Measurements from ENCODE around the gene LRRC71. TPM values are rescaled to one million over a fixed set of nuclear protein-coding genes. Genes with fewer than 3 reads are reported as not detected.

LRRC71 gene
- total and polyA plus RNA-seq, 2 donors (not counting 1 experiment from before 2014, with no cell fraction given): not detected

DNA sequence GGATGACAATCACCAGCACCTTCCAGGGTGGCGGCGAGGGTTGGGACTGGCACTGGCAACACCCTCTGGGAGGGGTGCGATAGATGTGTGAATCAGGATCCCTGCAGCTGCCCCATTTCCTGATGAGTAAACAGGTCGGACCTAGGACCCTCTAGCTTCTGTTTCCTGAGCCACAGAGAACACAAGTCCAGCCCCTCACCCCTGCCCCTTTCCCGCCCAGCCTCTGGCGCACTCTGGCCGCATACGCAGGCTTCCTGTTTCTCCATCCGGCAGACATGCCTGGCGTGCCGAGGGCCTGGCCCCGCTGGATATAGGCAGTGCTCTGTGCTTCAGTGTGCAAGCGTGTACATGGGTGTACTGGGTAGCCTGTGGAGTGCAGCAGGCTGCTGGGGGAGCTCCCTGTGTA lies 22.3 kb upstream of the LRRC71 start:
- Histone ChIP-seq H2AFZ (ENCODE audit: insufficient read depth, low read depth, low read length, poor library complexity, severe bottlenecking) (no peak overlapping the region), H3K4me3 (ENCODE audit: control extremely low read depth in 1 of 5, extremely low read depth in 1 of 5, insufficient read depth in 1 of 5, low read depth in 2 of 5, low read length in 4 of 5) (no peak overlapping the region), H3K27me3 (replicated peaks in 1 of 4; ENCODE audit: control extremely low read depth in 1 of 4, control insufficient read depth in 3 of 4, insufficient read depth in 4 of 4, low read length in 3 of 4) (peaks cover 0 to 51% (median 11%) of the 10 kb centered on the region in 4 experiments), H3K27ac (ENCODE audit: low read length in 2 of 2) (no peak overlapping the region), H3K36me3 (replicated peaks in 1 of 2; ENCODE audit: control extremely low read depth in 1 of 2, control insufficient read depth in 1 of 2, extremely low read depth in 1 of 2, insufficient read depth in 2 of 2, low read length in 1 of 2) (no peaks in the 10 kb centered on the region), H3K4me1 (ENCODE audit: control insufficient read depth in 2 of 2, insufficient read depth in 2 of 2, low read length in 2 of 2) (peaks cover 6 to 8% of the 10 kb centered on the region in 2 donors), H3K9me3 (ENCODE audit: control extremely low read depth in 1 of 3, control insufficient read depth in 2 of 3, insufficient read depth in 1 of 3, low read length in 2 of 3) (peaks cover 0 to 2% (median 0%) of the 10 kb centered on the region in 3 donors), H4K20me1 (ENCODE audit: control insufficient read depth, insufficient read depth, low read length, poor library complexity, severe bottlenecking) (no peaks in the 10 kb centered on the region), H3K9ac (ENCODE audit: low read length) (no peak overlapping the region), H3K79me2 (ENCODE audit: control insufficient read depth, insufficient read depth, low read length) (no peaks in the 10 kb centered on the region), H3K4me2 (replicated peaks; ENCODE audit: low read depth, low read length, poor library complexity, severe bottlenecking) (no peak overlapping the region)
- DNase-seq: no peak
- Mint-ChIP-seq H3K4me1 (peaks cover 4% of the 10 kb centered on the region), H3K27ac (no peak overlapping the region), H3K27me3 (peaks cover 59% of the 10 kb centered on the region), H3K9me3 (ENCODE audit: insufficient read depth) (no peaks in the 10 kb centered on the region), H3K4me3 (no peak overlapping the region)
- ATAC-seq (ENCODE audit: low read depth): no peak
- WGBS (ENCODE audit: insufficient coverage): 12% methylated on average over 7 of the region's 13 CpGs
- intact Hi-C loops (cut with micrococcal nuclease): no loop called here
- POLR2A ChIA-PET: no interaction called here
- TF ChIP-seq, protein P1, sequence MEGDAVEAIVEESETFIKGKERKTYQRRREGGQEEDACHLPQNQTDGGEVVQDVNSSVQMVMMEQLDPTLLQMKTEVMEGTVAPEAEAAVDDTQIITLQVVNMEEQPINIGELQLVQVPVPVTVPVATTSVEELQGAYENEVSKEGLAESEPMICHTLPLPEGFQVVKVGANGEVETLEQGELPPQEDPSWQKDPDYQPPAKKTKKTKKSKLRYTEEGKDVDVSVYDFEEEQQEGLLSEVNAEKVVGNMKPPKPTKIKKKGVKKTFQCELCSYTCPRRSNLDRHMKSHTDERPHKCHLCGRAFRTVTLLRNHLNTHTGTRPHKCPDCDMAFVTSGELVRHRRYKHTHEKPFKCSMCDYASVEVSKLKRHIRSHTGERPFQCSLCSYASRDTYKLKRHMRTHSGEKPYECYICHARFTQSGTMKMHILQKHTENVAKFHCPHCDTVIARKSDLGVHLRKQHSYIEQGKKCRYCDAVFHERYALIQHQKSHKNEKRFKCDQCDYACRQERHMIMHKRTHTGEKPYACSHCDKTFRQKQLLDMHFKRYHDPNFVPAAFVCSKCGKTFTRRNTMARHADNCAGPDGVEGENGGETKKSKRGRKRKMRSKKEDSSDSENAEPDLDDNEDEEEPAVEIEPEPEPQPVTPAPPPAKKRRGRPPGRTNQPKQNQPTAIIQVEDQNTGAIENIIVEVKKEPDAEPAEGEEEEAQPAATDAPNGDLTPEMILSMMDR (IDR thresholded peaks at IDR 0.05): no peak
- no peak for TF ChIP-seq EZH2 (IDR thresholded peaks at IDR 0.05; ENCODE audit: borderline replicate concordance, insufficient read depth, low read depth, low read length, poor library complexity, severe bottlenecking)
- CTCF ChIA-PET: interaction anchor here (1.2 kb wide), 1 partner anchor 8 kb away, joined by 3 read pairs; no protein-coding TSS in a partner anchor

DNA sequence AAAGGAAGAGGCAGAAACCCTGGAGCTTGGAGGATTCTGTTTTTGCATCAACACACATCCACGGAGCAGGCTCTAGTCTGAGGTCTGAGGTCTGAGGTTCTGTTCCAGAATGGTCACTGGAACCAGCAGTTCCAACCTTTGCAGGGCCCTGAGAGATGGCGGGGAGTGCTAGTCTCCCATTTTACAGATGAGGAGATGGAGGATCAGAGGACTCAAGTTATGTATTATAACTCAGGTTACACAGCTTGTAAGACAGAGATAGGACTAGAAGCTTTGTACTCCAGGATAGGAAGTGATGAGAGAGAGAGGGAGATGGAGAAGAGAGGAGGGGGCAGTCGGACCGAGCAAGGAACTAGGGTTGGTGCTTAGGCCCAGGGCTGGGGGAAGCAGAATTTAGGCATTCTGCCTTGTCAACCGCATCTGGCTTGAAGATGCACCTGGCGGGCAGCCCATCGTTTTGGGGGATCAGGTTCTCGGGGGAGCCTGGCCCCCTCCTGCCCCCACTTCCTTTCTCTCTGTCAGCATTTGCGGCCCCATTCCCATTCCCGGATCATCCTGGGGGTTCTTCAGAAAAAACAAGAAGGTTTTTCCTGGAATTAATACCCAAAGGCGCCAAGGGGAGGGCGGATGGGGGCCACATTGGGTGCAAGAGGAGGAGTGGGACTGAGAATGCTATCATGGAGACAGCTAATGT lies 21.3 kb upstream of the LRRC71 start:
- intact Hi-C loops (cut with micrococcal nuclease): no loop called here
- H3K4me2 ChIP-seq (replicated peaks; ENCODE audit: low read depth, low read length, poor library complexity, severe bottlenecking): no peak overlapping the region

More for the DNA sequence above, 21.3 kb upstream of the LRRC71 start:
- POLR2A ChIA-PET: no interaction called here
- Histone ChIP-seq H3K4me3 (ENCODE audit: control extremely low read depth in 1 of 5, extremely low read depth in 1 of 5, insufficient read depth in 1 of 5, low read depth in 2 of 5, low read length in 4 of 5) (no peak overlapping the region), H3K79me2 (ENCODE audit: control insufficient read depth, insufficient read depth, low read length) (no peaks in the 10 kb centered on the region), H4K20me1 (ENCODE audit: control insufficient read depth, insufficient read depth, low read length, poor library complexity, severe bottlenecking) (no peaks in the 10 kb centered on the region), H3K27me3 (replicated peaks in 1 of 4; ENCODE audit: control extremely low read depth in 1 of 4, control insufficient read depth in 3 of 4, insufficient read depth in 4 of 4, low read length in 3 of 4) (peaks cover 0 to 42% (median 6%) of the 10 kb centered on the region in 4 experiments), H2AFZ (ENCODE audit: insufficient read depth, low read depth, low read length, poor library complexity, severe bottlenecking) (no peak overlapping the region), H3K9ac (ENCODE audit: low read length) (no peak overlapping the region), H3K36me3 (replicated peaks in 1 of 2; ENCODE audit: control extremely low read depth in 1 of 2, control insufficient read depth in 1 of 2, extremely low read depth in 1 of 2, insufficient read depth in 2 of 2, low read length in 1 of 2) (no peaks in the 10 kb centered on the region), H3K27ac (ENCODE audit: low read length in 2 of 2) (no peak overlapping the region), H3K9me3 (ENCODE audit: control extremely low read depth in 1 of 3, control insufficient read depth in 2 of 3, insufficient read depth in 1 of 3, low read length in 2 of 3) (no peaks in the 10 kb centered on the region), H3K4me1 (ENCODE audit: control insufficient read depth in 2 of 2, insufficient read depth in 2 of 2, low read length in 2 of 2) (no peaks in the 10 kb centered on the region)
- H3K4me3 Mint-ChIP-seq: no peak overlapping the region
- peaks cover 54% of the 10 kb centered on the region for H3K27me3 Mint-ChIP-seq
- 85% methylated on average over 10 of the region's 12 CpGs for WGBS (ENCODE audit: insufficient coverage)
- DNase-seq: no peak
- H3K4me1 Mint-ChIP-seq: peaks cover under 1% of the 10 kb centered on the region
- CTCF ChIA-PET: interaction anchor here (0.5 to 1.2 kb wide), 2 partner anchors 9 to 24 kb away, joined by 3 read pairs; no protein-coding TSS in a partner anchor
- no peak overlapping the region for H3K27ac Mint-ChIP-seq
- H3K9me3 Mint-ChIP-seq (ENCODE audit: insufficient read depth): no peaks in the 10 kb centered on the region
- TF ChIP-seq EZH2 (IDR thresholded peaks at IDR 0.05; ENCODE audit: borderline replicate concordance, insufficient read depth, low read depth, low read length, poor library complexity, severe bottlenecking): no peak
- TF ChIP-seq, protein P1 (IDR thresholded peaks at IDR 0.05): no peak
- ATAC-seq (ENCODE audit: low read depth): no peak
